ENCODE measurements around the gene PTPRN. TPM values are rescaled to one million over a fixed set of nuclear protein-coding genes. Genes with fewer than 3 reads are reported as not detected.

Gene PTPRN
- total and polyA plus RNA-seq, 9 of the 15 experiments (the other 6 are each of a cell fraction or from before 2014, with no cell fraction given) = 0.15 to 2.4 (median 0.43) TPM; not detected in 1

- DNase-seq (ENCODE audit: extremely low read depth in 1 of 4, low spot score in 3 of 4) = peak; percentile 87 to 96 (median 95)
- Histone ChIP-seq H3K36me3 (ENCODE audit: control insufficient read depth, insufficient read depth, low read length) (peaks cover 32% of the 10 kb centered on the region; the same call in 2 of the 3 replicates), H3K27ac (ENCODE audit: extremely low read depth, low read depth, low read length) (peak within 1 kb of the TSS; percentile 75), H3K9ac (ENCODE audit: insufficient read depth in 1 of 2, low read depth in 2 of 2, low read length in 2 of 2) (peak within 1 kb of the TSS; percentile 71 to 92), H3K79me2 (ENCODE audit: control insufficient read depth, insufficient read depth, low read length) (peaks cover 24% of the 10 kb centered on the region), H2AFZ (ENCODE audit: low read depth, low read length) (peak within 1 kb of the TSS; percentile 88), H3K9me1 (ENCODE audit: control insufficient read depth, insufficient read depth, low read length) (no peaks in the 10 kb centered on the region), H3K4me1 (replicated peaks in 1 of 2; ENCODE audit: control insufficient read depth in 2 of 2, insufficient read depth in 2 of 2, low read length in 2 of 2) (peaks cover 18 to 47% of the 10 kb centered on the region in 2 experiments; a peak in 4 of 5 replicates), H3K27me3 (ENCODE audit: control insufficient read depth in 2 of 2, insufficient read depth in 2 of 2, low read length in 2 of 2) (0 out of 5 replicates have a peak, but pooled peaks cover 0 to 4% of the 10 kb centered on the region in 2 experiments), H4K20me1 (replicated peaks; ENCODE audit: control insufficient read depth, insufficient read depth, low read length) (0 out of 2 replicates have a peak, but pooled peaks cover 3% of the 10 kb centered on the region), H3K4me3 (peak within 1 kb of the TSS; percentile 58), H3K9me3 (replicated peaks; ENCODE audit: control insufficient read depth, insufficient read depth, low read depth, low read length) (no peaks in the 10 kb centered on the region), H3K4me2 (ENCODE audit: insufficient read depth, low read length) (peak within 1 kb of the TSS; percentile 82)
- under 1% methylated on average over 54 of the region's 76 CpGs for WGBS (ENCODE audit: insufficient coverage, low coverage, missing lambda C conversion rate)
- ChIA-PET POLR2A (interaction anchor here (0.6 to 2.0 kb wide), 9 partner anchors 9 to 113 kb away, joined by 3 to 8 read pairs (median 3); partner anchors contain the start of genes DNAJB2, GLB1L and STK16), CTCF (ENCODE audit: low intra/inter-chr PET ratio) (interaction anchor here (0.8 kb wide), 1 partner anchor 41 kb away, joined by 5 read pairs; no protein-coding TSS in a partner anchor)
- ATAC-seq = peak; percentile 92
- no TSS peak for BruUV-seq (replicated peaks)
- in situ Hi-C loops (cut with MboI) = no loop called here
- peak; percentile 11 for FAIRE-seq
- intact Hi-C loops (cut with micrococcal nuclease) = loop anchor here (2.0 kb wide), 1 partner anchor 25 kb away; the partner anchor contains the start of gene DNAJB2
- no peak for TF ChIP-seq SLC30A9 (CRISPR knock-in tag; IDR thresholded peaks at IDR 0.05)
- no peak for TF ChIP-seq ZBTB34 (CRISPR knock-in tag; IDR thresholded peaks at IDR 0.05)
- TF ChIP-seq TFAM (CRISPR knock-in tag; conservative IDR thresholded peaks at IDR 0.05) = no peak
- TF ChIP-seq MBD2 (IDR thresholded peaks at IDR 0.05; ENCODE audit: borderline replicate concordance, low read depth) = peak; percentile 29; the same call in 1 of the 2 replicates
- TF ChIP-seq, protein P1, sequence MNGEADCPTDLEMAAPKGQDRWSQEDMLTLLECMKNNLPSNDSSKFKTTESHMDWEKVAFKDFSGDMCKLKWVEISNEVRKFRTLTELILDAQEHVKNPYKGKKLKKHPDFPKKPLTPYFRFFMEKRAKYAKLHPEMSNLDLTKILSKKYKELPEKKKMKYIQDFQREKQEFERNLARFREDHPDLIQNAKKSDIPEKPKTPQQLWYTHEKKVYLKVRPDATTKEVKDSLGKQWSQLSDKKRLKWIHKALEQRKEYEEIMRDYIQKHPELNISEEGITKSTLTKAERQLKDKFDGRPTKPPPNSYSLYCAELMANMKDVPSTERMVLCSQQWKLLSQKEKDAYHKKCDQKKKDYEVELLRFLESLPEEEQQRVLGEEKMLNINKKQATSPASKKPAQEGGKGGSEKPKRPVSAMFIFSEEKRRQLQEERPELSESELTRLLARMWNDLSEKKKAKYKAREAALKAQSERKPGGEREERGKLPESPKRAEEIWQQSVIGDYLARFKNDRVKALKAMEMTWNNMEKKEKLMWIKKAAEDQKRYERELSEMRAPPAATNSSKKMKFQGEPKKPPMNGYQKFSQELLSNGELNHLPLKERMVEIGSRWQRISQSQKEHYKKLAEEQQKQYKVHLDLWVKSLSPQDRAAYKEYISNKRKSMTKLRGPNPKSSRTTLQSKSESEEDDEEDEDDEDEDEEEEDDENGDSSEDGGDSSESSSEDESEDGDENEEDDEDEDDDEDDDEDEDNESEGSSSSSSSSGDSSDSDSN (IDR thresholded peaks at IDR 0.05; ENCODE audit: borderline replicate concordance in 1 of 2, low read depth in 2 of 2, low read length in 2 of 2) = no peak
- no peak for TF ChIP-seq USF1 (CRISPR knock-in tag; IDR thresholded peaks at IDR 0.05)
- TF ChIP-seq SNIP1 (IDR thresholded peaks at IDR 0.05; ENCODE audit: low read depth) = no peak
- no peak for TF ChIP-seq FOXA3 (CRISPR knock-in tag; conservative IDR thresholded peaks at IDR 0.05 in 1 of 2, IDR thresholded peaks at IDR 0.05 in 1 of 2)
- peak; percentile 38 for TF ChIP-seq MEIS2 (IDR thresholded peaks at IDR 0.05; ENCODE audit: partially characterized antibody)
- TF ChIP-seq GATAD2A (IDR thresholded peaks at IDR 0.05) = no peak
- TF ChIP-seq DNMT1 (IDR thresholded peaks at IDR 0.05) = no peak
- TF ChIP-seq, protein P2, sequence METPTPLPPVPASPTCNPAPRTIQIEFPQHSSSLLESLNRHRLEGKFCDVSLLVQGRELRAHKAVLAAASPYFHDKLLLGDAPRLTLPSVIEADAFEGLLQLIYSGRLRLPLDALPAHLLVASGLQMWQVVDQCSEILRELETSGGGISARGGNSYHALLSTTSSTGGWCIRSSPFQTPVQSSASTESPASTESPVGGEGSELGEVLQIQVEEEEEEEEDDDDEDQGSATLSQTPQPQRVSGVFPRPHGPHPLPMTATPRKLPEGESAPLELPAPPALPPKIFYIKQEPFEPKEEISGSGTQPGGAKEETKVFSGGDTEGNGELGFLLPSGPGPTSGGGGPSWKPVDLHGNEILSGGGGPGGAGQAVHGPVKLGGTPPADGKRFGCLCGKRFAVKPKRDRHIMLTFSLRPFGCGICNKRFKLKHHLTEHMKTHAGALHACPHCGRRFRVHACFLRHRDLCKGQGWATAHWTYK (CRISPR knock-in tag; IDR thresholded peaks at IDR 0.05) = no peak
- TF ChIP-seq HNRNPK (IDR thresholded peaks at IDR 0.05; ENCODE audit: low read depth, low read length, poor library complexity, severe bottlenecking) = no peak
- TF ChIP-seq MTA2 (IDR thresholded peaks at IDR 0.05; ENCODE audit: low read depth) = no peak
Observed at GRCh38 chr2:219253753-219254589, 55.2 kb downstream of the PTPRN start, which contains the start of gene TUBA4A. Gene TUBA4A, minus strand, starts transcription at chr2:219253918. Its CDS starts 60 bp downstream, at chr2:219253858.
